ENCODE data around the gene WNT7B.

DNA sequence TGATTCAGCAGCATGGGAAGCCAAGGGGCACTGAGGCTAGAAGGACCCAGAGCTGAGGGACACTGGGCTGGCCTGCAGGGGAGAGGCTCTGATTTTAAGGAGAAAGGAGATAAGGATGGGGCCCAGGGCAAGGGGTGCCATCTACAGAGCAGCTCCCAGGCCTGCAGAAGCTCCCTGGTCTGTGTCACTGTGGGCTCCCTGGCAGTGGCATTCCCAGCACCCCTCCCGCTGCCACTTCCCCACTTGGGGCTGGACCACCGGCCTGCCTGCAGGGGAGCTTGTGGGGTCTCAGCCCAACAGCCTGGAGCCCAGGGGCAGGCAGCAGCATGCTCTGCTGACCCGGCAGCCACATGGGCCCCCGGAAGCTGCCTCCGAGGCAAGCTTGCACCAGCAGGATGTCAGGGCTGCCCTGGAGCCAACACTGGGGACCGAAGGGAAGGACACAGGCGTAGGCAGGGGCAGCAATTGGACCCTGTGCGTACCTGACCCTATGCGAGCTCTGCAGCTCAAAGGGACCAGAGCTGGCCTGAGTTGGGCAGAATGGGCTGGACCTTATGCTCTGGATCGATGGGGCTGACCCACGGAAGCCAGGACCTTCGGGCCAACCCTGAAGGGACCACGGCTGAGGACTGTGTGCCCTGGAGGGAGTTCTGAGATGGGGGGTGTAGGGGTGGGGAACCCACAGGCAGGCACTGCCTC, 35.4 kb upstream of the WNT7B start:
- TF ChIP-seq CTCF (IDR thresholded peaks at IDR 0.05) (no peak), POLR2A (IDR thresholded peaks at IDR 0.05) (no peak), POLR2AphosphoS5 (IDR thresholded peaks at IDR 0.05) (no peak)
